ENCODE data around the gene TRPM2. TPM values are rescaled to one million over a fixed set of nuclear protein-coding genes. Genes with fewer than 3 reads are reported as not detected.

TRPM2 gene
- total and polyA plus RNA-seq, 2 of the 13 experiments (the other 11 are each of a cell fraction or from before 2014, with no cell fraction given) = 0.07 to 0.20 TPM

GRCh38 chr21:44379515-44379848 is 26.1 kb downstream of the TRPM2 start (continued):
- TF ChIP-seq RXRB (CRISPR knock-in tag; IDR thresholded peaks at IDR 0.05; ENCODE audit: borderline replicate concordance) = no peak

- no peak overlapping the region for H3K4me3 ChIP-seq (replicated peaks in 1 of 3; ENCODE audit: insufficient read depth in 1 of 3, low read depth in 2 of 3, low read length in 3 of 3)
- FAIRE-seq = no peak
- no TSS peak for BruUV-seq (replicated peaks)
- in situ Hi-C loops (cut with HindIII; ENCODE audit: extremely low pct_ligation_motif_present, low pct_unique_long_range_greater_than_20kb) (loop anchor here (5.0 kb wide), 2 partner anchors 47 to 102 kb away; no protein-coding TSS in a partner anchor), intact Hi-C loops (cut with micrococcal nuclease; ENCODE audit: unreplicated experiment) (no loop called here)
- no peak overlapping the region for H3K9ac ChIP-seq (ENCODE audit: insufficient read depth, low read depth, low read length)
- CTCF ChIA-PET (ENCODE audit: low intra/inter-chr PET ratio, low total read pairs) = no interaction called here
- H3K27me3 ChIP-seq (ENCODE audit: control insufficient read depth in 1 of 2, insufficient read depth in 2 of 2, low read length in 2 of 2) = peaks cover 16 to 53% of the 10 kb centered on the region in 2 experiments
- no peak for DNase-seq (ENCODE audit: low spot score)
- peaks cover 10% of the 10 kb centered on the region for H3K9me3 ChIP-seq (ENCODE audit: low read length)
- no peak for ATAC-seq
- no peaks in the 10 kb centered on the region for H3K4me1 ChIP-seq (ENCODE audit: insufficient read depth, low read length)
- H3K4me2 ChIP-seq (ENCODE audit: low read depth, low read length) = no peak overlapping the region
- no peaks in the 10 kb centered on the region for H4K20me1 ChIP-seq (ENCODE audit: insufficient read depth, low read length)
- POLR2A ChIA-PET = no interaction called here
- no peaks in the 10 kb centered on the region for H3K79me2 ChIP-seq (ENCODE audit: insufficient read depth, low read length)
- no peak overlapping the region for H3K27ac ChIP-seq (ENCODE audit: extremely low read length, insufficient read depth, low read length)
- H2AFZ ChIP-seq (ENCODE audit: low read length) = no peak overlapping the region
- no peaks in the 10 kb centered on the region for H3K36me3 ChIP-seq (replicated peaks in 1 of 2; ENCODE audit: control insufficient read depth in 1 of 2, insufficient read depth in 2 of 2, low read length in 2 of 2)
- WGBS (ENCODE audit: low lambda C conversion rate) = 36% methylated on average over 21 of the region's 31 CpGs
- no peak for TF ChIP-seq CREB1 (IDR thresholded peaks at IDR 0.05)
- TF ChIP-seq CREB1 (CRISPR knock-in tag; IDR thresholded peaks at IDR 0.05) = no peak
- TF ChIP-seq STAT6 (CRISPR knock-in tag; IDR thresholded peaks at IDR 0.05; ENCODE audit: borderline replicate concordance) = no peak
- no peak for TF ChIP-seq ZBTB39 (CRISPR knock-in tag; IDR thresholded peaks at IDR 0.05)
- TF ChIP-seq PBX3 (CRISPR knock-in tag; IDR thresholded peaks at IDR 0.05; ENCODE audit: borderline replicate concordance) = no peak
- no peak for TF ChIP-seq ZFP90 (CRISPR knock-in tag; IDR thresholded peaks at IDR 0.05; ENCODE audit: borderline replicate concordance)
- no peak for TF ChIP-seq GMEB1 (CRISPR knock-in tag; IDR thresholded peaks at IDR 0.05; ENCODE audit: borderline replicate concordance)
- TF ChIP-seq ZNF260 (CRISPR knock-in tag; IDR thresholded peaks at IDR 0.05; ENCODE audit: borderline replicate concordance, low read depth) = no peak
- TF ChIP-seq ZNF234 (CRISPR knock-in tag; conservative IDR thresholded peaks at IDR 0.05) = no peak
- no peak for TF ChIP-seq NKX3-1 (CRISPR knock-in tag; IDR thresholded peaks at IDR 0.05)
- TF ChIP-seq THAP11 (CRISPR knock-in tag; IDR thresholded peaks at IDR 0.05) = no peak
- TF ChIP-seq FLYWCH1 (CRISPR knock-in tag; IDR thresholded peaks at IDR 0.05) = no peak
- TF ChIP-seq ZSCAN22 (CRISPR knock-in tag; IDR thresholded peaks at IDR 0.05) = no peak
- no peak for TF ChIP-seq DPF2 (CRISPR knock-in tag; IDR thresholded peaks at IDR 0.05; ENCODE audit: borderline replicate concordance, low read depth)
These were observed 26.8 kb downstream of the TRPM2 start for GRCh38 chr21:44379991-44380865.

Measured in HepG2 (cell line).